K562 (cell line): ENCODE data around the gene RMP24.
A peak's percentile ranks its signal among the peaks of the same experiment; 100 is the strongest.

Experiments
- ATF2 ChIP-seq: sonication (generic); formaldehyde crosslinking; IDR thresholded peaks from 2 replicates; pipeline ENCODE4 v1.8.1; 2022; ENCODE audit warnings: missing genetic modification reagents
- C11orf30 ChIP-seq: fragments of 450-650 bp; IDR thresholded peaks from 2 replicates; pipeline ENCODE4 v1.6.1; 2016; ENCODE audit warnings: low read depth, mild to moderate bottlenecking
- CCAR2 ChIP-seq: fragments of 200-400 bp; formaldehyde crosslinking; IDR thresholded peaks from 2 replicates; pipeline ENCODE4 v1.6.1; 2017; ENCODE audit warnings: mild to moderate bottlenecking, low read depth, low read length
- CHCHD3 ChIP-seq: fragments of 250-450 bp; sonication (Bioruptor Pico); IDR thresholded peaks from 2 replicates; pipeline ENCODE4 v2.1.2; 2022; ENCODE audit warnings: mild to moderate bottlenecking
- CREB5 ChIP-seq: fragments of 250-450 bp; sonication (Bioruptor Pico); IDR thresholded peaks from 2 replicates; pipeline ENCODE4 v1.5.0; 2020; ENCODE audit warnings: mild to moderate bottlenecking
- GTF3C2 ChIP-seq: IDR thresholded peaks from 3 replicates; pipeline ENCODE4 v1.6.1; 2011; ENCODE audit warnings: borderline replicate concordance, mild to moderate bottlenecking, moderate library complexity; ENCODE audit not compliant: insufficient read length; ENCODE audit errors: extremely low read depth
- KDM1A ChIP-seq, 2 experiments: fragments of 450-650 bp; IDR thresholded peaks; 2 replicates each; pipeline ENCODE4 v1.6.1; 2016; ENCODE audit warnings: mild to moderate bottlenecking in 2 of 2
- MCM5 ChIP-seq: fragments of 450-650 bp; IDR thresholded peaks from 2 replicates; pipeline ENCODE4 v1.6.1; 2016; ENCODE audit warnings: low read depth
- NFE2 ChIP-seq: IDR thresholded peaks from 2 replicates; pipeline ENCODE4 v1.6.1; 2014; ENCODE audit warnings: antibody characterized with exemption, low read depth
- SPI1 ChIP-seq: IDR thresholded peaks from 2 replicates; pipeline ENCODE4 v1.6.1; 2011; ENCODE audit warnings: low read depth, low read length, control low read depth, borderline replicate concordance
- SRSF9 ChIP-seq: fragments of 200-400 bp; formaldehyde crosslinking; IDR thresholded peaks from 2 replicates; pipeline ENCODE4 v1.6.1; 2017; ENCODE audit warnings: low read depth, low read length, borderline replicate concordance
- TBP ChIP-seq: optimal IDR thresholded peaks from 2 replicates; pipeline ENCODE3; 2011; ENCODE audit warnings: low read depth, low read length, improper control_type of control experiment
- ZBTB17 ChIP-seq: fragments of 450-650 bp; formaldehyde crosslinking; IDR thresholded peaks from 2 replicates; pipeline ENCODE4 v1.4.0; 2020; ENCODE audit warnings: mild to moderate bottlenecking
- ZNF134 ChIP-seq: fragments of 250-450 bp; sonication (Bioruptor Pico); conservative IDR thresholded peaks from 2 replicates; pipeline ENCODE4 v1.4.0; 2020
- ZNF274 ChIP-seq: IDR thresholded peaks from 2 replicates; pipeline ENCODE4 v1.6.1; 2011; ENCODE audit warnings: low read depth, mild to moderate bottlenecking, low read length, moderate library complexity, borderline replicate concordance
- ZNF398 ChIP-seq: fragments of 250-450 bp; sonication (Bioruptor Pico); IDR thresholded peaks from 2 replicates; pipeline ENCODE4 v1.8.0; 2021; ENCODE audit warnings: moderate library complexity, mild to moderate bottlenecking, inconsistent platforms
- ZNF511 ChIP-seq: sonication (generic); formaldehyde crosslinking; IDR thresholded peaks from 2 replicates; pipeline ENCODE4 v1.8.0; 2022; ENCODE audit warnings: mild to moderate bottlenecking, missing genetic modification reagents
- ZNF583 ChIP-seq: fragments of 250-450 bp; sonication (Bioruptor Pico); IDR thresholded peaks from 2 replicates; pipeline ENCODE4 v1.4.0; 2020
- ZNF740 ChIP-seq, 3 experiments: fragments of 200-800 bp in 1 of 3; sonication (Bioruptor generic) in 1 of 3; sonication (generic) in 1 of 3; formaldehyde crosslinking in 1 of 3; IDR thresholded peaks; 2 replicates each; pipeline versions ENCODE4 v1.6.1 to v1.8.0; 2016 to 2022; ENCODE audit warnings: mild to moderate bottlenecking in 2 of 3, missing compliant biosample characterization in 2 of 3, missing genetic modification characterization in 2 of 3, missing genetic modification reagents in 1 of 3

The RMP24 gene

GRCh38 chr18:35972197-35973000, at the start of gene RMP24 (continued):
- TF ChIP-seq ZNF740 (CRISPR knock-in tag; IDR thresholded peaks at IDR 0.05), result no peak
- no peak for TF ChIP-seq ZNF740 (tag; IDR thresholded peaks at IDR 0.05)
- peak; percentile 97 for TF ChIP-seq C11orf30
- no peak for TF ChIP-seq ZNF134 (CRISPR knock-in tag)
- TF ChIP-seq TBP, result peak; percentile 93
- no peak for TF ChIP-seq ATF2 (CRISPR knock-in tag)
- no peak for TF ChIP-seq ZBTB17 (CRISPR knock-in tag)
- TF ChIP-seq SPI1, result 0 out of 2 replicates have a peak, but pooled peaks have one; percentile 3
- TF ChIP-seq CREB5 (CRISPR knock-in tag), result no peak
- TF ChIP-seq CHCHD3 (CRISPR knock-in tag), result no peak
- no peak for TF ChIP-seq ZNF583
- no peak for TF ChIP-seq CCAR2
- TF ChIP-seq GTF3C2, result no peak
- no peak for TF ChIP-seq SRSF9
- peak; percentile 47; the same call in 1 of the 2 replicates for TF ChIP-seq ZNF511 (CRISPR knock-in tag)
- TF ChIP-seq KDM1A (IDR thresholded peaks at IDR 0.05), result no peak
- TF ChIP-seq MCM5, result no peak
- no peak for TF ChIP-seq NFE2
- no peak for TF ChIP-seq ZNF398
- no peak for TF ChIP-seq ZNF274
